ENCODE data around the gene POLR3A. TPM values are rescaled to one million over a fixed set of nuclear protein-coding genes. Genes with fewer than 3 reads are reported as not detected.

POLR3A gene
- total RNA-seq, 1 experiment from 2014 or later, result 25.5 TPM

- Histone ChIP-seq H3K27me3 (replicated peaks; ENCODE audit: control insufficient read depth, insufficient read depth, low read length) (no peaks in the 10 kb centered on the region), H3K4me1 (peaks cover 29% of the 10 kb centered on the region), H3K4me3 (ENCODE audit: low read depth, low read length) (no peak overlapping the region), H3K9me3 (no peaks in the 10 kb centered on the region), H3K36me3 (ENCODE audit: control insufficient read depth, insufficient read depth, low read length) (no peaks in the 10 kb centered on the region; the same call in 1 of the 2 replicates)
- intact Hi-C loops (cut with micrococcal nuclease; ENCODE audit: unreplicated experiment), result no loop called here
- no peak overlapping the region for H3K27ac Mint-ChIP-seq (ENCODE audit: unreplicated experiment)
- TF ChIP-seq CTCF (IDR thresholded peaks at IDR 0.05; ENCODE audit: insufficient read depth in 1 of 2, low read depth in 1 of 2, low read length in 1 of 2, severe bottlenecking in 1 of 2, unreplicated experiment in 1 of 2), result no peak
- H3K36me3 Mint-ChIP-seq (ENCODE audit: insufficient read depth, unreplicated experiment), result peaks cover 35% of the 10 kb centered on the region
- no TSS peak for BruUV-seq (replicated peaks)
- POLR2A ChIA-PET, result interaction anchor here (0.6 kb wide), 1 partner anchor 30 kb away, joined by 3 read pairs; no protein-coding TSS in a partner anchor
- CTCF ChIA-PET, result interaction anchor here (2.0 kb wide), 1 partner anchor 11 kb away, joined by 5 read pairs; no protein-coding TSS in a partner anchor
- no peak for DNase-seq
- no peaks in the 10 kb centered on the region for H3K9me3 Mint-ChIP-seq (ENCODE audit: unreplicated experiment)
- H3K4me3 Mint-ChIP-seq (ENCODE audit: unreplicated experiment), result no peak overlapping the region
- peaks cover 43% of the 10 kb centered on the region for H3K4me1 Mint-ChIP-seq (ENCODE audit: low read depth, unreplicated experiment)
- H3K27me3 Mint-ChIP-seq (ENCODE audit: insufficient read depth, unreplicated experiment), result no peaks in the 10 kb centered on the region
Observed at GRCh38 chr10:77920495-77920894, 108.8 kb downstream of the POLR3A start.

- H3K4me1 Mint-ChIP-seq (ENCODE audit: low read depth, unreplicated experiment), result peaks cover 40% of the 10 kb centered on the region
- no peak overlapping the region for H3K4me3 Mint-ChIP-seq (ENCODE audit: unreplicated experiment)
- H3K27ac Mint-ChIP-seq (ENCODE audit: unreplicated experiment), result peak overlapping the region; percentile 21
- no TSS peak for BruUV-seq (replicated peaks)
- no peaks in the 10 kb centered on the region for H3K9me3 Mint-ChIP-seq (ENCODE audit: unreplicated experiment)
- TF ChIP-seq CTCF (IDR thresholded peaks at IDR 0.05; ENCODE audit: insufficient read depth in 1 of 2, low read depth in 1 of 2, low read length in 1 of 2, severe bottlenecking in 1 of 2, unreplicated experiment in 1 of 2), result no peak
- no peaks in the 10 kb centered on the region for H3K27me3 Mint-ChIP-seq (ENCODE audit: insufficient read depth, unreplicated experiment)
- peak; percentile 60 to 67 for DNase-seq
- ChIA-PET POLR2A (no interaction called here), CTCF (interaction anchor here (1.0 to 2.0 kb wide), 2 partner anchors 9 to 11 kb away, joined by 5 to 8 read pairs; no protein-coding TSS in a partner anchor)
- peaks cover 23% of the 10 kb centered on the region for H3K4me1 ChIP-seq
- no peaks in the 10 kb centered on the region; the same call in 1 of the 2 replicates for H3K36me3 ChIP-seq (ENCODE audit: control insufficient read depth, insufficient read depth, low read length)
- no peak overlapping the region for H3K4me3 ChIP-seq (ENCODE audit: low read depth, low read length)
- H3K36me3 Mint-ChIP-seq (ENCODE audit: insufficient read depth, unreplicated experiment), result peaks cover 33% of the 10 kb centered on the region
- no peaks in the 10 kb centered on the region for H3K27me3 ChIP-seq (replicated peaks; ENCODE audit: control insufficient read depth, insufficient read depth, low read length)
- intact Hi-C loops (cut with micrococcal nuclease; ENCODE audit: unreplicated experiment), result no loop called here
- H3K9me3 ChIP-seq, result no peaks in the 10 kb centered on the region
Observed at GRCh38 chr10:77919713-77920108, 109.6 kb downstream of the POLR3A start.

Other genes with a start within 250 kb of the POLR3A start
- gene DLG5, start 102.8 kb downstream of the POLR3A start, total RNA-seq (2022), result 65.9 and 69.7 TPM in 2 replicates
- 2,311 and 2,407 TPM in 2 replicates for gene RPS24, start 4.3 kb upstream of the POLR3A start, total RNA-seq (2022)

Measured in Caco-2 (cell line).